ENCODE results near the gene IL1F10. TPM values are rescaled to one million over a fixed set of nuclear protein-coding genes. Genes with fewer than 3 reads are reported as not detected.

IL1F10 gene
- total and polyA plus RNA-seq, 2 of the 13 experiments (the other 11 are each of a cell fraction or from before 2014, with no cell fraction given): not detected

GRCh38 chr2:113028112-113028511 is 39.7 kb upstream of the IL1F10 start:
- POLR2A ChIA-PET: no interaction called here
- Histone ChIP-seq H3K4me1 (ENCODE audit: insufficient read depth, low read length) (no peaks in the 10 kb centered on the region), H3K79me2 (ENCODE audit: insufficient read depth, low read length) (no peaks in the 10 kb centered on the region), H3K4me2 (ENCODE audit: low read depth, low read length) (no peak overlapping the region), H3K9me3 (ENCODE audit: low read length) (no peaks in the 10 kb centered on the region), H3K9ac (ENCODE audit: insufficient read depth, low read depth, low read length) (no peak overlapping the region), H3K36me3 (replicated peaks in 1 of 2; ENCODE audit: control insufficient read depth in 1 of 2, insufficient read depth in 2 of 2, low read length in 2 of 2) (no peaks in the 10 kb centered on the region), H3K4me3 (replicated peaks in 1 of 3; ENCODE audit: insufficient read depth in 1 of 3, low read depth in 2 of 3, low read length in 3 of 3) (no peak overlapping the region), H2AFZ (ENCODE audit: low read length) (no peak overlapping the region), H4K20me1 (ENCODE audit: insufficient read depth, low read length) (no peaks in the 10 kb centered on the region), H3K27me3 (ENCODE audit: control insufficient read depth in 1 of 2, insufficient read depth in 2 of 2, low read length in 2 of 2) (peaks cover 0 to 10% of the 10 kb centered on the region in 2 experiments; a peak in 3 of 5 replicates), H3K27ac (ENCODE audit: extremely low read length, insufficient read depth, low read length) (no peak overlapping the region)
- ATAC-seq (no peak), FAIRE-seq (no peak), DNase-seq (ENCODE audit: low spot score) (no peak)
- CTCF ChIA-PET (ENCODE audit: low intra/inter-chr PET ratio, low total read pairs): no interaction called here
- intact Hi-C loops (cut with micrococcal nuclease; ENCODE audit: unreplicated experiment): no loop called here
- BruUV-seq (replicated peaks): no TSS peak
- in situ Hi-C loops (cut with HindIII; ENCODE audit: extremely low pct_ligation_motif_present, low pct_unique_long_range_greater_than_20kb): no loop called here
- 9% methylated on average over 1 of the region's 1 CpG for WGBS (ENCODE audit: low lambda C conversion rate)
- TF ChIP-seq, protein P1, sequence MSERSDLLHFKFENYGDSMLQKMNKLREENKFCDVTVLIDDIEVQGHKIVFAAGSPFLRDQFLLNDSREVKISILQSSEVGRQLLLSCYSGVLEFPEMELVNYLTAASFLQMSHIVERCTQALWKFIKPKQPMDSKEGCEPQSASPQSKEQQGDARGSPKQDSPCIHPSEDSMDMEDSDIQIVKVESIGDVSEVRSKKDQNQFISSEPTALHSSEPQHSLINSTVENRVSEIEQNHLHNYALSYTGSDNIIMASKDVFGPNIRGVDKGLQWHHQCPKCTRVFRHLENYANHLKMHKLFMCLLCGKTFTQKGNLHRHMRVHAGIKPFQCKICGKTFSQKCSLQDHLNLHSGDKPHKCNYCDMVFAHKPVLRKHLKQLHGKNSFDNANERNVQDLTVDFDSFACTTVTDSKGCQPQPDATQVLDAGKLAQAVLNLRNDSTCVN (CRISPR knock-in tag; IDR thresholded peaks at IDR 0.05; ENCODE audit: borderline replicate concordance): no peak
- TF ChIP-seq KLF6 (CRISPR knock-in tag; IDR thresholded peaks at IDR 0.05) (no peak), KDM6A (CRISPR knock-in tag; IDR thresholded peaks at IDR 0.05; ENCODE audit: low read depth) (no peak), RXRA (CRISPR knock-in tag; IDR thresholded peaks at IDR 0.05) (no peak), SMARCE1 (IDR thresholded peaks at IDR 0.05; ENCODE audit: borderline replicate concordance) (no peak), NFE2 (CRISPR knock-in tag; IDR thresholded peaks at IDR 0.05) (no peak), SNAI1 (CRISPR knock-in tag; IDR thresholded peaks at IDR 0.05; ENCODE audit: borderline replicate concordance) (no peak), ZNF841 (CRISPR knock-in tag; IDR thresholded peaks at IDR 0.05; ENCODE audit: borderline replicate concordance) (no peak), AFF4 (CRISPR knock-in tag; IDR thresholded peaks at IDR 0.05) (no peak)
- TF ChIP-seq, protein P2, sequence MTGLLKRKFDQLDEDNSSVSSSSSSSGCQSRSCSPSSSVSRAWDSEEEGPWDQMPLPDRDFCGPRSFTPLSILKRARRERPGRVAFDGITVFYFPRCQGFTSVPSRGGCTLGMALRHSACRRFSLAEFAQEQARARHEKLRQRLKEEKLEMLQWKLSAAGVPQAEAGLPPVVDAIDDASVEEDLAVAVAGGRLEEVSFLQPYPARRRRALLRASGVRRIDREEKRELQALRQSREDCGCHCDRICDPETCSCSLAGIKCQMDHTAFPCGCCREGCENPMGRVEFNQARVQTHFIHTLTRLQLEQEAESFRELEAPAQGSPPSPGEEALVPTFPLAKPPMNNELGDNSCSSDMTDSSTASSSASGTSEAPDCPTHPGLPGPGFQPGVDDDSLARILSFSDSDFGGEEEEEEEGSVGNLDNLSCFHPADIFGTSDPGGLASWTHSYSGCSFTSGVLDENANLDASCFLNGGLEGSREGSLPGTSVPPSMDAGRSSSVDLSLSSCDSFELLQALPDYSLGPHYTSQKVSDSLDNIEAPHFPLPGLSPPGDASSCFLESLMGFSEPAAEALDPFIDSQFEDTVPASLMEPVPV (CRISPR knock-in tag; IDR thresholded peaks at IDR 0.05): no peak

Measured in HepG2 (cell line).